ENCODE results near the gene NCOA7.

Gene NCOA7

GRCh38 chr6:125940247-125941041 is 149.7 kb downstream of the NCOA7 start:
- Histone ChIP-seq H3K27me3 (ENCODE audit: insufficient read depth, low read length) (no peaks in the 10 kb centered on the region), H3K36me3 (ENCODE audit: insufficient read depth, low read length) (no peaks in the 10 kb centered on the region), H3K9me3 (ENCODE audit: low read length) (no peaks in the 10 kb centered on the region), H3K9ac (ENCODE audit: low read length) (no peak overlapping the region), H3K27ac (ENCODE audit: low read depth, low read length, poor library complexity, severe bottlenecking) (no peak overlapping the region), H3F3A (ENCODE audit: insufficient read depth, low read length) (no peaks in the 10 kb centered on the region), H3K79me2 (ENCODE audit: insufficient read depth, low read length) (no peaks in the 10 kb centered on the region), H3K9me2 (ENCODE audit: low read depth, low read length) (no peaks in the 10 kb centered on the region), H3K4me2 (ENCODE audit: low read length) (no peak overlapping the region), H4K20me1 (ENCODE audit: insufficient read depth, low read length) (no peaks in the 10 kb centered on the region), H3K4me1 (ENCODE audit: insufficient read depth, low read length, severe bottlenecking) (no peaks in the 10 kb centered on the region), H2AFZ (ENCODE audit: low read length) (no peak overlapping the region), H3K4me3 (ENCODE audit: low read depth, low read length, poor library complexity, severe bottlenecking) (no peak overlapping the region)
- TF ChIP-seq EZH2 (IDR thresholded peaks at IDR 0.05; ENCODE audit: borderline replicate concordance, low read length) (no peak), CTCF (IDR thresholded peaks at IDR 0.05; ENCODE audit: low read length) (no peak)

GRCh38 chr6:125942672-125943527 is 152.1 kb downstream of the NCOA7 start:
- H3K27ac ChIP-seq (ENCODE audit: low read depth, low read length, poor library complexity, severe bottlenecking): no peak overlapping the region
- no peak overlapping the region for H3K9ac ChIP-seq (ENCODE audit: low read length)
- H3K79me2 ChIP-seq (ENCODE audit: insufficient read depth, low read length): no peaks in the 10 kb centered on the region
- no peak overlapping the region for H3K4me3 ChIP-seq (ENCODE audit: low read depth, low read length, poor library complexity, severe bottlenecking)
- no peaks in the 10 kb centered on the region for H3K9me2 ChIP-seq (ENCODE audit: low read depth, low read length)
- no peak overlapping the region for H3K4me2 ChIP-seq (ENCODE audit: low read length)
- H3K9me3 ChIP-seq (ENCODE audit: low read length): no peaks in the 10 kb centered on the region
- H4K20me1 ChIP-seq (ENCODE audit: insufficient read depth, low read length): no peaks in the 10 kb centered on the region
- H3K36me3 ChIP-seq (ENCODE audit: insufficient read depth, low read length): no peaks in the 10 kb centered on the region
- no peak for TF ChIP-seq EZH2 (IDR thresholded peaks at IDR 0.05; ENCODE audit: borderline replicate concordance, low read length)
- no peak for TF ChIP-seq CTCF (IDR thresholded peaks at IDR 0.05; ENCODE audit: low read length)
- no peaks in the 10 kb centered on the region for H3K4me1 ChIP-seq (ENCODE audit: insufficient read depth, low read length, severe bottlenecking)
- H3K27me3 ChIP-seq (ENCODE audit: insufficient read depth, low read length): no peaks in the 10 kb centered on the region
- no peak overlapping the region for H2AFZ ChIP-seq (ENCODE audit: low read length)
- no peaks in the 10 kb centered on the region for H3F3A ChIP-seq (ENCODE audit: insufficient read depth, low read length)

GRCh38 chr6:125943528-125944433 is 153.0 kb downstream of the NCOA7 start:
- no peak overlapping the region for H3K4me2 ChIP-seq (ENCODE audit: low read length)
- no peaks in the 10 kb centered on the region for H3K79me2 ChIP-seq (ENCODE audit: insufficient read depth, low read length)
- no peaks in the 10 kb centered on the region for H3F3A ChIP-seq (ENCODE audit: insufficient read depth, low read length)
- H3K9me3 ChIP-seq (ENCODE audit: low read length): no peaks in the 10 kb centered on the region
- H3K27ac ChIP-seq (ENCODE audit: low read depth, low read length, poor library complexity, severe bottlenecking): no peak overlapping the region
- no peaks in the 10 kb centered on the region for H3K27me3 ChIP-seq (ENCODE audit: insufficient read depth, low read length)
- no peak overlapping the region for H3K4me3 ChIP-seq (ENCODE audit: low read depth, low read length, poor library complexity, severe bottlenecking)
- no peaks in the 10 kb centered on the region for H3K9me2 ChIP-seq (ENCODE audit: low read depth, low read length)
- H3K9ac ChIP-seq (ENCODE audit: low read length): no peak overlapping the region
- H4K20me1 ChIP-seq (ENCODE audit: insufficient read depth, low read length): no peaks in the 10 kb centered on the region
- no peak overlapping the region for H2AFZ ChIP-seq (ENCODE audit: low read length)
- no peaks in the 10 kb centered on the region for H3K4me1 ChIP-seq (ENCODE audit: insufficient read depth, low read length, severe bottlenecking)
- no peaks in the 10 kb centered on the region for H3K36me3 ChIP-seq (ENCODE audit: insufficient read depth, low read length)
- TF ChIP-seq CTCF (IDR thresholded peaks at IDR 0.05; ENCODE audit: low read length): no peak
- no peak for TF ChIP-seq EZH2 (IDR thresholded peaks at IDR 0.05; ENCODE audit: borderline replicate concordance, low read length)
